Gastroesophageal sphincter (tissue), 3 donors: ENCODE data around the gene NAV2.

ENCODE experiments used
- POLR2A ChIP-seq, 2 donors: fragments of 450-650 bp; IDR thresholded peaks; one replicate each; pipeline ENCODE4 v1.6.1; 2017; ENCODE audit warnings: antibody characterized with exemption in 2 of 2, mild to moderate bottlenecking in 2 of 2, moderate library complexity in 1 of 2
- POLR2AphosphoS5 ChIP-seq: sonication (generic); formaldehyde crosslinking; IDR thresholded peaks from one replicate; pipeline ENCODE4 v1.6.1; 2017; ENCODE audit warnings: antibody characterized with exemption
- TF ChIP-seq, protein P1 (sequence below), 4 experiments: fragments of 200-600 bp in 2 of 4; fragments of 450-650 bp in 2 of 4; sonication (generic) in 1 of 4; IDR thresholded peaks; one replicate each; pipeline ENCODE4 v1.5.1; 2017 to 2019; ENCODE audit warnings: antibody characterized with exemption in 4 of 4, mild to moderate bottlenecking in 2 of 4, moderate library complexity in 2 of 4

DNA sequence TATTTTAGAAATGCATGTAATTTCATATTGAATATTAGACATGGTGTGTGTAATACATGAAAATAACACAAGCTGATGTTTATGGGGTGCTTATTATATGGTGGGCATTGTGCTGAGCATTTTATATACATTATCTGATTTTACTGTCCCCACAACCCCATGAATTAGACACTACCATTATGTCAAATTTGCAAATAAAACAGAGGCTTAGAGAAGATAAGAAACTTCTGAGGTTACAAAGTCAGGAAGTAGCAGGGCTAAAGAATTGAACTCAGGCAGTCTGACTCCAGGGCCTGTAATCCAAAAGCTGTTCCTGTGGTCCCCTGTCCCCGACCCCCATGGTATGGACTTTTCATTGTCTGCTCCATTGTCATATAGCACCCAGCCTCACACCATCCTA is 49.4 kb upstream of the NAV2 start:
- TF ChIP-seq POLR2AphosphoS5 (no peak), POLR2A (IDR thresholded peaks at IDR 0.05) (no peak)
- TF ChIP-seq, protein P1, sequence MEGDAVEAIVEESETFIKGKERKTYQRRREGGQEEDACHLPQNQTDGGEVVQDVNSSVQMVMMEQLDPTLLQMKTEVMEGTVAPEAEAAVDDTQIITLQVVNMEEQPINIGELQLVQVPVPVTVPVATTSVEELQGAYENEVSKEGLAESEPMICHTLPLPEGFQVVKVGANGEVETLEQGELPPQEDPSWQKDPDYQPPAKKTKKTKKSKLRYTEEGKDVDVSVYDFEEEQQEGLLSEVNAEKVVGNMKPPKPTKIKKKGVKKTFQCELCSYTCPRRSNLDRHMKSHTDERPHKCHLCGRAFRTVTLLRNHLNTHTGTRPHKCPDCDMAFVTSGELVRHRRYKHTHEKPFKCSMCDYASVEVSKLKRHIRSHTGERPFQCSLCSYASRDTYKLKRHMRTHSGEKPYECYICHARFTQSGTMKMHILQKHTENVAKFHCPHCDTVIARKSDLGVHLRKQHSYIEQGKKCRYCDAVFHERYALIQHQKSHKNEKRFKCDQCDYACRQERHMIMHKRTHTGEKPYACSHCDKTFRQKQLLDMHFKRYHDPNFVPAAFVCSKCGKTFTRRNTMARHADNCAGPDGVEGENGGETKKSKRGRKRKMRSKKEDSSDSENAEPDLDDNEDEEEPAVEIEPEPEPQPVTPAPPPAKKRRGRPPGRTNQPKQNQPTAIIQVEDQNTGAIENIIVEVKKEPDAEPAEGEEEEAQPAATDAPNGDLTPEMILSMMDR (IDR thresholded peaks at IDR 0.05): no peak
